HG03280 (cell line): ENCODE measurements around the gene RGSL1.

Experiments
- ATAC-seq: cut with Tn5 transposase; IDR thresholded peaks from one replicate; pipeline ENCODE4 v1.9.1; 2021; ENCODE audit warnings: mild to moderate bottlenecking, moderate library complexity; ENCODE audit not compliant: unreplicated experiment

The RGSL1 gene

DNA sequence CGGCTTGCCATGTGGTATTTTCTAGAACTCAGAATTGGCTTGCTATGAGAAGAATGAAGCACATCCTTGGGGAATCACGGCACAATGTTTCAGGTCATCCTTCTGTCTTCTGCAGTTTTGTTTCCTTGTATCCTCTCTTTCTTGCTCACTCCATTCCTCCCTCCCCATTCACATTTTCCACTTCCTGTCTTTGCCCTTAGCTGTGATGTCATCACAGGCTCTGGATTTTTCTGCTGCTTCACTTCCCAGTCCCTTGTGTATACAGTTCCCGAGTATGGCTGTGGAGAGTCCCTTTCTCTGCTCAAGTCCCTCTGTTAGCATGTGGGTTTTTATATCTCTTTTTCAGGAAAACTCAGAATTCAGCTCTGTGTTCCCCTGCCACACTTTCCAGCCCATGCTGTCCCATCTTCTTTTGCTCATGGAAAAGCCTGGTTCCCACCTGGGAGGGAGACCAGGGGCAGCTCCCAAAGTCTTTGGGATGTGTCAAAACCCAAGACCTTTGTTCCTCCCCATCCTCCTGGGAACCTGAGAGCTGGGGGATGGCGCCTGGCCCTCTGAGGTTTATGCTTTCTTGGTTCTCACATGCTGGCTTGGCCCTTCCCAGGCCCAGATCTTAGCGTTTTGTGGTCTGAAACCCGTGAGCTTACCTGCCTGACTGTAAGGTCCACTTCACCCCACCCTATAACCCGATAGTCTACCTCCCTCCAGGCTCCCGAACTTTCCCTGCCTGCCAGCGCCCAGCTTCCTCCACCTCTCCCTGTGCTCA, 159.1 kb downstream of the RGSL1 start:
- no peak for ATAC-seq
